RPMI7951 (cell line): ENCODE measurements around the gene SLC12A8. TPM values are rescaled to one million over a fixed set of nuclear protein-coding genes. Genes with fewer than 3 reads are reported as not detected.
A peak's percentile ranks its signal among the peaks of the same experiment; 100 is the strongest.

Source experiments
- DNase-seq: peaks from one replicate; pipeline ENCODE4 v3.0.0-alpha.2; 2012; ENCODE audit warnings: low read depth
- total RNA-seq: library from RNA; depleted of rRNA; stranded (reverse); fragments of >200 nt; shearing (Covaris generic); gene quantifications from 2 replicates; pipeline ENCODE4 v1.2.3, GENCODE V29; 2014

SLC12A8 gene
- total RNA-seq, 1 experiment from 2014 or later, result 26.6 TPM

- DNase-seq, result no peak
Measured at GRCh38 chr3:125151916-125152315, 60.6 kb downstream of the SLC12A8 start.

- DNase-seq, result no peak
Measured at GRCh38 chr3:125151442-125151817, 61.1 kb downstream of the SLC12A8 start.

GRCh38 chr3:125150525-125151441 is 61.8 kb downstream of the SLC12A8 start:
- DNase-seq, result no peak

- no peak for DNase-seq
Measured at GRCh38 chr3:125149462-125149861, 63.1 kb downstream of the SLC12A8 start.

GRCh38 chr3:125148836-125149235 is 63.7 kb downstream of the SLC12A8 start:
- DNase-seq, result no peak

GRCh38 chr3:125148016-125148812 is 64.3 kb downstream of the SLC12A8 start:
- DNase-seq, result no peak

- DNase-seq, result no peak
Measured at GRCh38 chr3:125147491-125147820, 65.1 kb downstream of the SLC12A8 start.

- no peak for DNase-seq
Measured at GRCh38 chr3:125146626-125147490, 65.7 kb downstream of the SLC12A8 start.

- DNase-seq, result no peak
Measured at GRCh38 chr3:125145751-125146475, 66.6 kb downstream of the SLC12A8 start.

GRCh38 chr3:125144653-125145314 is 67.8 kb downstream of the SLC12A8 start:
- no peak for DNase-seq

GRCh38 chr3:125143982-125144652 is 68.4 kb downstream of the SLC12A8 start:
- peak; percentile 41 for DNase-seq

- no peak for DNase-seq
Measured at GRCh38 chr3:125143538-125143937, 69.0 kb downstream of the SLC12A8 start.

GRCh38 chr3:125142940-125143339 is 69.6 kb downstream of the SLC12A8 start:
- no peak for DNase-seq

- no peak for DNase-seq
Measured at GRCh38 chr3:125142420-125142778, 70.1 kb downstream of the SLC12A8 start.

- peak; percentile 47 for DNase-seq
Measured at GRCh38 chr3:125141596-125142419, 70.7 kb downstream of the SLC12A8 start.

- DNase-seq, result peak; percentile 47
Measured at GRCh38 chr3:125140818-125141595, 71.5 kb downstream of the SLC12A8 start.

- peak; percentile 82 for DNase-seq
Measured at GRCh38 chr3:125140011-125140817, 72.3 kb downstream of the SLC12A8 start.

- DNase-seq, result no peak
Measured at GRCh38 chr3:125139386-125139785, 73.2 kb downstream of the SLC12A8 start.
